HEK293 (cell line): ENCODE data around the gene DNAL4.

Experiments used
- EGR2 ChIP-seq: fragments of 450-650 bp; formaldehyde crosslinking; IDR thresholded peaks from 2 replicates; pipeline ENCODE4 v1.5.1; 2016; ENCODE audit warnings: low read depth, missing biosample characterization, missing genetic modification characterization
- HIC1 ChIP-seq: fragments of 450-650 bp; formaldehyde crosslinking; IDR thresholded peaks from 2 replicates; pipeline ENCODE4 v1.5.1; 2016; ENCODE audit warnings: missing biosample characterization, missing genetic modification characterization
- MEIS1 ChIP-seq: sonication (generic); formaldehyde crosslinking; IDR thresholded peaks from 2 replicates; pipeline ENCODE4 v1.8.1; 2022; ENCODE audit warnings: missing genetic modification reagents, mild to moderate bottlenecking, borderline replicate concordance
- PRDM6 ChIP-seq: fragments of 450-650 bp; formaldehyde crosslinking; IDR thresholded peaks from 2 replicates; pipeline ENCODE4 v1.5.1; 2017; ENCODE audit warnings: missing biosample characterization, missing genetic modification characterization
- ZBTB20 ChIP-seq: fragments of 450-650 bp; formaldehyde crosslinking; IDR thresholded peaks from 2 replicates; pipeline ENCODE4 v1.5.1; 2016; ENCODE audit warnings: missing biosample characterization, missing genetic modification characterization
- ZNF121 ChIP-seq: fragments of 450-650 bp; formaldehyde crosslinking; IDR thresholded peaks from 2 replicates; pipeline ENCODE4 v1.5.1; 2016; ENCODE audit warnings: missing biosample characterization, missing genetic modification characterization
- ZNF132 ChIP-seq: fragments of 450-650 bp; formaldehyde crosslinking; IDR thresholded peaks from 2 replicates; pipeline ENCODE4 v1.5.1; 2017; ENCODE audit warnings: missing biosample characterization, missing genetic modification characterization, borderline replicate concordance
- ZNF138 ChIP-seq: fragments of 450-650 bp; formaldehyde crosslinking; IDR thresholded peaks from 2 replicates; pipeline ENCODE4 v1.5.1; 2016; ENCODE audit warnings: missing biosample characterization, missing genetic modification characterization, borderline replicate concordance
- ZNF175 ChIP-seq: fragments of 450-650 bp; formaldehyde crosslinking; IDR thresholded peaks from 2 replicates; pipeline ENCODE4 v1.5.1; 2016; ENCODE audit warnings: missing biosample characterization, missing genetic modification characterization
- ZNF184 ChIP-seq: fragments of 450-650 bp; IDR thresholded peaks from 2 replicates; pipeline ENCODE4 v1.5.1; 2018; ENCODE audit warnings: missing biosample characterization, mild to moderate bottlenecking, missing genetic modification characterization
- ZNF19 ChIP-seq: fragments of 450-650 bp; formaldehyde crosslinking; IDR thresholded peaks from 2 replicates; pipeline ENCODE4; 2016; ENCODE audit warnings: missing biosample characterization, missing genetic modification characterization, low read depth
- ZNF2 ChIP-seq: fragments of 450-650 bp; formaldehyde crosslinking; IDR thresholded peaks from 2 replicates; pipeline ENCODE4 v1.5.1; 2016; ENCODE audit warnings: missing biosample characterization, missing genetic modification characterization
- ZNF223 ChIP-seq: fragments of 450-650 bp; formaldehyde crosslinking; IDR thresholded peaks from 2 replicates; pipeline ENCODE4 v1.5.1; 2016; ENCODE audit warnings: missing biosample characterization, missing genetic modification characterization
- ZNF24 ChIP-seq: fragments of 450-650 bp; formaldehyde crosslinking; IDR thresholded peaks from 2 replicates; pipeline ENCODE4 v1.5.1; 2016; ENCODE audit warnings: missing biosample characterization, missing genetic modification characterization
- ZNF248 ChIP-seq: fragments of 450-650 bp; formaldehyde crosslinking; IDR thresholded peaks from 2 replicates; pipeline ENCODE4 v1.5.1; 2017; ENCODE audit warnings: missing biosample characterization, missing genetic modification characterization
- ZNF404 ChIP-seq: fragments of 450-650 bp; formaldehyde crosslinking; IDR thresholded peaks from 2 replicates; pipeline ENCODE4 v1.5.1; 2017; ENCODE audit warnings: missing biosample characterization, missing genetic modification characterization
- ZNF530 ChIP-seq: fragments of 450-650 bp; formaldehyde crosslinking; IDR thresholded peaks from 2 replicates; pipeline ENCODE4 v1.5.1; 2016; ENCODE audit warnings: low read depth, missing biosample characterization, missing genetic modification characterization
- ZNF560 ChIP-seq: fragments of 450-650 bp; formaldehyde crosslinking; IDR thresholded peaks from 2 replicates; pipeline ENCODE4 v1.5.1; 2017; ENCODE audit warnings: missing biosample characterization, missing genetic modification characterization, borderline replicate concordance
- ZNF629 ChIP-seq: fragments of 450-650 bp; formaldehyde crosslinking; IDR thresholded peaks from 2 replicates; pipeline ENCODE4 v1.5.1; 2017; ENCODE audit warnings: missing biosample characterization, missing genetic modification characterization
- ZNF670 ChIP-seq: fragments of 450-650 bp; formaldehyde crosslinking; IDR thresholded peaks from 2 replicates; pipeline ENCODE4 v1.5.1; 2016; ENCODE audit warnings: missing biosample characterization, missing genetic modification characterization, low read depth
- ZNF701 ChIP-seq: fragments of 450-650 bp; formaldehyde crosslinking; IDR thresholded peaks from 2 replicates; pipeline ENCODE4 v1.5.1; 2016; ENCODE audit warnings: missing biosample characterization, missing genetic modification characterization
- ZNF704 ChIP-seq: fragments of 450-650 bp; formaldehyde crosslinking; IDR thresholded peaks from 2 replicates; pipeline ENCODE4 v1.5.1; 2016; ENCODE audit warnings: missing biosample characterization, missing genetic modification characterization
- ZNF76 ChIP-seq: fragments of 450-650 bp; formaldehyde crosslinking; IDR thresholded peaks from 2 replicates; pipeline ENCODE4; 2016; ENCODE audit warnings: low read depth, missing biosample characterization, missing genetic modification characterization, borderline replicate concordance
- ZNF791 ChIP-seq: fragments of 450-650 bp; formaldehyde crosslinking; IDR thresholded peaks from 2 replicates; pipeline ENCODE4 v1.5.1; 2016; ENCODE audit warnings: missing biosample characterization, missing genetic modification characterization
- ZSCAN16 ChIP-seq: fragments of 450-650 bp; formaldehyde crosslinking; IDR thresholded peaks from 2 replicates; pipeline ENCODE4 v1.5.1; 2016; ENCODE audit warnings: missing biosample characterization, missing genetic modification characterization
- ZXDB ChIP-seq: fragments of 450-650 bp; formaldehyde crosslinking; IDR thresholded peaks from 2 replicates; pipeline ENCODE4 v1.5.1; 2016; ENCODE audit warnings: missing biosample characterization, missing genetic modification characterization
- TF ChIP-seq, protein P1 (sequence below): fragments of 450-650 bp; formaldehyde crosslinking; IDR thresholded peaks from 2 replicates; pipeline ENCODE4 v1.5.1; 2016; ENCODE audit warnings: missing biosample characterization, missing genetic modification characterization
- TF ChIP-seq, protein P2 (sequence below): fragments of 450-650 bp; formaldehyde crosslinking; IDR thresholded peaks from 2 replicates; pipeline ENCODE4 v1.5.1; 2016; ENCODE audit warnings: missing biosample characterization, missing genetic modification characterization
- TF ChIP-seq, protein P3 (sequence below): IDR thresholded peaks from 2 replicates; pipeline ENCODE4 v1.6.1; 2011; ENCODE audit warnings: mild to moderate bottlenecking, low read depth, low read length, borderline replicate concordance
- TF ChIP-seq, protein P4 (sequence below): fragments of 450-650 bp; formaldehyde crosslinking; IDR thresholded peaks from 2 replicates; pipeline ENCODE4 v1.5.1; 2017; ENCODE audit warnings: missing biosample characterization, missing genetic modification characterization

Gene DNAL4

GRCh38 chr22:38755911-38756532, 37.9 kb downstream of the DNAL4 start, which contains the start of gene SUN2 (continued):
- TF ChIP-seq ZNF132 (tag by site-specific recombination) (no peak), EGR2 (peak; percentile 81), ZNF223 (no peak), ZNF404 (tag by site-specific recombination) (no peak), ZSCAN16 (tag by site-specific recombination) (no peak), ZNF248 (tag by site-specific recombination) (no peak), ZNF24 (no peak), ZNF701 (tag by site-specific recombination) (no peak), ZNF530 (tag by site-specific recombination) (no peak), ZNF704 (tag by site-specific recombination) (no peak), ZNF138 (tag by site-specific recombination) (no peak), ZNF791 (no peak), ZBTB20 (tag by site-specific recombination) (peak; percentile 14; the same call in 1 of the 2 replicates), PRDM6 (tag by site-specific recombination) (no peak), ZNF560 (tag by site-specific recombination) (no peak), ZNF121 (tag by site-specific recombination) (no peak), ZNF175 (tag by site-specific recombination) (no peak), ZNF184 (tag by site-specific recombination) (no peak), ZNF670 (tag by site-specific recombination) (no peak), ZNF76 (tag by site-specific recombination) (peak; percentile 35; the same call in 1 of the 2 replicates), ZXDB (no peak), ZNF2 (tag by site-specific recombination) (no peak), MEIS1 (CRISPR knock-in tag) (no peak), ZNF19 (tag by site-specific recombination) (no peak), ZNF629 (tag by site-specific recombination) (no peak), HIC1 (tag by site-specific recombination) (no peak)
- TF ChIP-seq, protein P1, sequence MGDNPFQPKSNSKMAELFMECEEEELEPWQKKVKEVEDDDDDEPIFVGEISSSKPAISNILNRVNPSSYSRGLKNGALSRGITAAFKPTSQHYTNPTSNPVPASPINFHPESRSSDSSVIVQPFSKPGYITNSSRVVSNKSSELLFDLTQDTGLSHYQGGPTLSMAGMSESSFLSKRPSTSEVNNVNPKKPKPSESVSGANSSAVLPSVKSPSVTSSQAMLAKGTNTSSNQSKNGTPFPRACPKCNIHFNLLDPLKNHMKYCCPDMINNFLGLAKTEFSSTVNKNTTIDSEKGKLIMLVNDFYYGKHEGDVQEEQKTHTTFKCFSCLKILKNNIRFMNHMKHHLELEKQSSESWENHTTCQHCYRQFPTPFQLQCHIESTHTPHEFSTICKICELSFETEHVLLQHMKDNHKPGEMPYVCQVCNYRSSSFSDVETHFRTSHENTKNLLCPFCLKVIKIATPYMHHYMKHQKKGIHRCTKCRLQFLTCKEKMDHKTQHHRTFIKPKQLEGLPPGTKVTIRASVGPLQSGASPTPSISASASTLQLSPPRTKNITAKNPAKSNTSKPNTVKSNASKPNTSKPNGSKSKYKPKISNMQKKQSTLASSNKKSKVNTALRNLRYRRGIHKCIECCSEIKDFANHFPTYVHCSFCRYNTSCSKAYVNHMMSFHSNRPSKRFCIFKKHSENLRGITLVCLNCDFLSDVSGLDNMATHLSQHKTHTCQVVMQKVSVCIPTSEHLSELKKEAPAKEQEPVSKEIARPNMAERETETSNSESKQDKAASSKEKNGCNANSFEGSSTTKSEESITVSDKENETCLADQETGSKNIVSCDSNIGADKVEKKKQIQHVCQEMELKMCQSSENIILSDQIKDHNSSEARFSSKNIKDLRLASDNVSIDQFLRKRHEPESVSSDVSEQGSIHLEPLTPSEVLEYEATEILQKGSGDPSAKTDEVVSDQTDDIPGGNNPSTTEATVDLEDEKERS, result no peak
- TF ChIP-seq, protein P2, sequence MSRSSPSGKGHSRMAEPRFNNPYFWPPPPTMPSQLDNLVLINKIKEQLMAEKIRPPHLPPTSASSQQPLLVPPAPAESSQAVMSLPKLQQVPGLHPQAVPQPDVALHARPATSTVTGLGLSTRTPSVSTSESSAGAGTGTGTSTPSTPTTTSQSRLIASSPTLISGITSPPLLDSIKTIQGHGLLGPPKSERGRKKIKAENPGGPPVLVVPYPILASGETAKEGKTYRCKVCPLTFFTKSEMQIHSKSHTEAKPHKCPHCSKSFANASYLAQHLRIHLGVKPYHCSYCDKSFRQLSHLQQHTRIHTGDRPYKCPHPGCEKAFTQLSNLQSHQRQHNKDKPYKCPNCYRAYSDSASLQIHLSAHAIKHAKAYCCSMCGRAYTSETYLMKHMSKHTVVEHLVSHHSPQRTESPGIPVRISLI (tag by site-specific recombination), result no peak
- TF ChIP-seq, protein P3, sequence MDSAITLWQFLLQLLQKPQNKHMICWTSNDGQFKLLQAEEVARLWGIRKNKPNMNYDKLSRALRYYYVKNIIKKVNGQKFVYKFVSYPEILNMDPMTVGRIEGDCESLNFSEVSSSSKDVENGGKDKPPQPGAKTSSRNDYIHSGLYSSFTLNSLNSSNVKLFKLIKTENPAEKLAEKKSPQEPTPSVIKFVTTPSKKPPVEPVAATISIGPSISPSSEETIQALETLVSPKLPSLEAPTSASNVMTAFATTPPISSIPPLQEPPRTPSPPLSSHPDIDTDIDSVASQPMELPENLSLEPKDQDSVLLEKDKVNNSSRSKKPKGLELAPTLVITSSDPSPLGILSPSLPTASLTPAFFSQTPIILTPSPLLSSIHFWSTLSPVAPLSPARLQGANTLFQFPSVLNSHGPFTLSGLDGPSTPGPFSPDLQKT, result no peak
- TF ChIP-seq, protein P4, sequence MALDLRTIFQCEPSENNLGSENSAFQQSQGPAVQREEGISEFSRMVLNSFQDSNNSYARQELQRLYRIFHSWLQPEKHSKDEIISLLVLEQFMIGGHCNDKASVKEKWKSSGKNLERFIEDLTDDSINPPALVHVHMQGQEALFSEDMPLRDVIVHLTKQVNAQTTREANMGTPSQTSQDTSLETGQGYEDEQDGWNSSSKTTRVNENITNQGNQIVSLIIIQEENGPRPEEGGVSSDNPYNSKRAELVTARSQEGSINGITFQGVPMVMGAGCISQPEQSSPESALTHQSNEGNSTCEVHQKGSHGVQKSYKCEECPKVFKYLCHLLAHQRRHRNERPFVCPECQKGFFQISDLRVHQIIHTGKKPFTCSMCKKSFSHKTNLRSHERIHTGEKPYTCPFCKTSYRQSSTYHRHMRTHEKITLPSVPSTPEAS (tag by site-specific recombination), result no peak
